ENCODE results near the gene FOXP2.

FOXP2 gene

DNA sequence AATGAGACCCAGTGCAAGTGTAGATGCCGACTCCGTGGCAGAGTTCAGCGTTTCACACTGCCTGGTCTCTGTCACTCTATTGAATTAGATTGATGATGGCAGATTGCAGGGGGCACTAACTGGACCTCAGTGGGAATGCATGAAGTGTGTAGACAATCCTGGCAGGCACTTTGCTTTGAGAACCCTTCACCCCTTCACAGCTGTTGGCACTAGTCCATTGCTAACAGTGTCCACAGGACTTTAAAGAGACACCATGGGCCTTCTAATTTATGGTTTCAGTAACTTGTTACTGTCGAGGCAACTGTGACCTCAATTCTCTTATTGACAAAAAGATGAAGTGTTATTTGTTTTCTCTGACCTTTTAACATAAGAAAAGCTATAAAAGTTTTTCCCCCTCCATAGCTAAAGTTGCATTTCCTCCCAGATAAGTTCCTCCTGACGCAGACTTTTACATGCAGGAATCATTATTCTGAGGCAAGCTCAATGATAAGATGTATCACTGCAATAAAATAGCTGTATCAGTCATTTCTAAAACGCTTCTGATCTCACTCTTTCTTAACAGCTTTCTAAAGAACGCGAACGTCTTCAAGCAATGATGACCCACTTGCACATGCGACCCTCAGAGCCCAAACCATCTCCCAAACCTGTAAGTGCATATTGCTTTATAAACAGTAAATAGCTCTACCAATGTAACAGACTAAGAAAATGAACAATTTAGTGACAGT, 238.9 kb downstream of the FOXP2 start:
- DNase-seq (ENCODE audit: low read depth, low spot score) = no peak

DNA sequence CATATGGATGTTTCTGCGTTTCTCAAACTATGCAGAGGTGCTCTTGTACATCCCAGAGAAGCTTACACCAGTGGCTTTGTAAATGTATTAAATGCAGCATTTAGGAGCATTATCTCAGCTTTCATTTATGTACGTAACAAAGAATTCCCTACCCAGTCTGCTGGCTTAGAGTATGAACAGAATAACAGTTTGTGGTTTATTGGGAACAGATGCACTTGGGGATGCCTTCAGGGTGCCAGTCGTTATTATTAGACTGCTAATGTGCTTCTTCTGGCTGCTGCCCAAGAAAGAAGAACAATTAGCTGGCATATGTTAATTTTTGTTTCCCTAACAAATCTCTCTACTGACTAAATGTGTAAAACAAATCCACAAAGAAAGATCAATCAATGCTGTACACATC, 241.9 kb downstream of the FOXP2 start:
- DNase-seq (ENCODE audit: low read depth, low spot score) = no peak

DNA sequence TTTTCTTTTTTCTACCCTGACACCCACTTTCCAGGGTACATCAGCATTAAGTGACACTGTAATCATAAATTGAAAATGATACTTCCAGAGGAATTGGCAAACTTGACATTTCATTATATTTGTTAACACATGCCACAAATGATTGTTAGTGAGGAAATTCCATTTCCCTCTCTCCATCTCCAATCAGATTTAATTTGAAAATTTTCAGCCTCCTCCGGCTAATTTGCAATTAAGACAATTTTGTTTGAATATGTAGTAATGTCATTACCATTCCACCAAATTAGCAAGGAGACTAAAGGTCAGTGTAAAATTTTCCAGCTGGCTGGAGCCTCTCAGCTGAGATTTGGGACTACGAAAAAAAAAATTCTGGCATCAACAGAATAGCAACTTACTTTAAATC, 242.7 kb downstream of the FOXP2 start:
- no peak for DNase-seq (ENCODE audit: low read depth, low spot score)

DNA sequence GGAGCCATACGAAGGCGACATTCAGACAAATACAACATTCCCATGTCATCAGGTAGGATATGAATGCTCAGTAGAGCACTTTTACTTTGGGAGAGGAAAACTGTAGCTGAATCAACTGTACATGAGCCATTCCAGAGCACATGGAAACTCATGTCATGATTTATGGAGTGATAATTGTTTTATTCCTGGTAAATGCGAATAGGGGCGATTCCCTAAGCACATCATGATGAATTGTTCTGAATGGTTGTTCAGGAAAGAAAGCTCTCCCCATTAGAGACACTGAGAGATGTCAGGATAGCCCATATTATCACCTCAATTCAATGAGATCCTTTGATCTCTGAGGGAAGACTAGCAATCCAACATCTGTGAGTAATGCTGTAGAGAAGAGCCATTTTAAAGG, 243.6 kb downstream of the FOXP2 start:
- DNase-seq (ENCODE audit: low read depth, low spot score) = no peak

- no peak for DNase-seq (ENCODE audit: low read depth, low spot score)
Measured at GRCh38 chr7:114659409-114660125, 245.0 kb downstream of the FOXP2 start.

DNA sequence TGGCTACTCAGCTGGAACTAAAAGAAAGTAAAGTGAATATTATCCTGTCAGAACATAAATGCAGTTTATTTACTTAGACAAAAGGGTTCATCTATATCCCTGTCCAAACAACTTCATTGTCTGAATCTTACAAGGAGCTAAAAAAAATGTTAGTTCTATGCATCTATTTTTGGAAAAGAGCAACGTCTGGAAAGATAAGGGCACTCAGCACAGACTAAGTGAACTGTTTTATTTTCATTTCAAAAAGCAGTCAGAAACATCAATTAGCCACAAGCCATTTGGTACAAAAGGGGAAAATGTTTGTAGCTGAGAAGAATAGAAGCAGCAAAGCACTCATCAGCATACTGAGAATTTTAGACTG, 245.5 kb downstream of the FOXP2 start:
- no peak for DNase-seq (ENCODE audit: low read depth, low spot score)

- DNase-seq (ENCODE audit: low read depth, low spot score) = no peak
Measured at GRCh38 chr7:114660753-114661152, 246.1 kb downstream of the FOXP2 start.

DNA sequence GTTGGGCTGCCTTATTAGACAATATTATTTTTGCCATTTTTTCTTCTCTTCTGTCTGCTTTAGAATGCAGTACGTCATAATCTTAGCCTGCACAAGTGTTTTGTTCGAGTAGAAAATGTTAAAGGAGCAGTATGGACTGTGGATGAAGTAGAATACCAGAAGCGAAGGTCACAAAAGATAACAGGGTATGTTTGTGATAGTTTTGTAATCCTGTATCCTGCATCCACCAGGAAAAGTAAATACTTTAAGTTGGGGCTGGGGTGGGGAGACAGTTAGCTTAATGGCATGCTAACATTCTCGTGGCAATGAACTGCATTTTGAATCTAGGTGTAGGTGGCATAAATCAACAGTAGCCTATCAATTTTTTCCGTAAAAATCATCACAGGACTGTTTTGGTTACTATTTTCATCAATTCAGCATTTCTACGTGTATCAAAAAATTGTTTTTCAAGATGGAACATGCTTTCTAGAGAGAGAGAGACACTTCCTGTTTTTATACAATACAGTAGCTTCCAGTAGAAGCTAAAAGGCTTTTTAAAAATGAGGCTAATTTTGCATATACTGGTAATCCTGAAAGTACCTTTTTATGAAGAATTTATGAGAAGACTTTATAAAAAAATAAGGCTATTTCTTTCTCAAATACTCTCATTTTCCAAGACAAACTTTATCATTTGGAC, 247.5 kb downstream of the FOXP2 start:
- DNase-seq (ENCODE audit: low read depth, low spot score) = no peak

- DNase-seq (ENCODE audit: low read depth, low spot score) = no peak
Measured at GRCh38 chr7:114663502-114663901, 248.9 kb downstream of the FOXP2 start.

DNA sequence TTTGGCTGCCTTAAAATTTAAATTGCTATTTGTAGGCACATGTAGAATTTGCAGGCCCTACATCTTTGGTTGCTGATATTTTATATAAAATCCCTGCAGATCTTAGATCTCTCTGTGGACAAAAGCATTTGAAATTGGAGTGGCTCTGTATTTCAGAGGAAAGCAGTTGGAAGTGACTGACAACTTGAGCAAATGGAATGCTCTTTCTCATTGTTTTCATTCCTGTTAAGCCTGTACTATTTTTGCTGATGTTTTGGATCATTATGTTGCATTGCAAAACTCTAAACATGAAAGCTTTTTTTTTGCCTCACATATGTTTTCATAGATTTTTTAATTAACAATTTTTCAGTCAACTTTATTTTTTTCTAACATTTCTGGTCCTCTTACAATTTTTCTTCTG, 256.1 kb downstream of the FOXP2 start:
- DNase-seq (ENCODE audit: low read depth, low spot score) = no peak

GRCh38 chr7:114671563-114672123, 257.0 kb downstream of the FOXP2 start:
- no peak for DNase-seq (ENCODE audit: low read depth, low spot score)

GRCh38 chr7:114678116-114678515, 263.5 kb downstream of the FOXP2 start:
- no peak for DNase-seq (ENCODE audit: low read depth, low spot score)

DNA sequence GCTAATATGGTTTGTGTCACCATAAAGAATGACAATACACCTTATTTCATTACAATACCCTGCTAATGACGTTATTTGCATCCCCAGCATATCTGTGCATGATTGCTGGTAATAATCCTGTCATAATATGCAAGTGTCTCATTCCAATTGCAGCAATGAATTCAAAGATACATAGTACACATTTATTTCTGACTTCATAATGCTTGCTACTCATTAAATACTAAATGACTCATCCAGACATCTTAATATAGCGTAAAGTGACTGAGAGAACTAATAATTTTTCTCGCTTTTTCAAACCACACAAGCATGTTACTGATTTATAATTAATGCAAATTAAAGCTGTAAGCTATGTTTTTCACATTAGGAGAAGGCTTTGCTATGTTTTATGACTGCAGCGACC, 272.6 kb downstream of the FOXP2 start:
- DNase-seq (ENCODE audit: low read depth, low spot score) = no peak

- no peak for DNase-seq (ENCODE audit: low read depth, low spot score)
Measured at GRCh38 chr7:114688443-114689055, 273.9 kb downstream of the FOXP2 start.

DNA sequence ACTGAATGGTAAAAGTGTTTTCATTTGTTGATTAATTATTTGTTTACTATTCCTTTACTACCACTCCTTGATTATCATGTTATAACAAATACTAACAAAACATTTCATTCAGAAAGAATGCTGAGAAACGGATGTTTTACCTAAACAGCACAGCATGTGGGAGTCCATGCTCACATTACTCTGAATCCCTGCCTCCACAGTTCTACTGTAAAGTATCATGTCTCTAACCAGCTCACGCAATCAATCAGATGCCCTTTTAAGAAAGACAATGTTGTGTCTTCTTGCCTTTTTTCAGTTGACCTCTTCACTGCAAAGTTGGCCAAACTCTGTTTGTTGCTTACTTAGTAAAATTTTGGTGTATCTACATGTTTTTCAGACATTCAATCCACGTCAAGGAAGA, 274.8 kb downstream of the FOXP2 start:
- no peak for DNase-seq (ENCODE audit: low read depth, low spot score)

- no peak for DNase-seq (ENCODE audit: low read depth, low spot score)
Measured at GRCh38 chr7:114691605-114692004, 277.0 kb downstream of the FOXP2 start.

DNA sequence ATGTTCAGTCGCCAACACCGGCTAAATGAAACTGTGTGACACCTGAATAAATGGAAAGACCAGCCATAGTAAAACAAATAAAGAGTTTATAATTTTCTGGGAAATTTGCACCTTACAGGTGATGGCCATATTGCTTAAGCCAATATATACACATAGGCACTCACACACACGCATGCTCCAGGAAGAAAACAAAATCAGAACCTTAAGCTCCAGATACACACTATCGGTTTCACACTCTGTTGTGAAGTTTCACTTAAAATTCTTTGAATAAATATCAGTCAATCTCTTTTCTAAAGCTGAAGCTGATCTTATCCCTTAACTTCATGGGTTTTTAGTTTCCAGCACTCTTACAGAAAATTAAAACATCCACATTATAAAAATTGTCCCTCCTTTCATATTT, 280.6 kb downstream of the FOXP2 start:
- no peak for DNase-seq (ENCODE audit: low read depth, low spot score)

DNA sequence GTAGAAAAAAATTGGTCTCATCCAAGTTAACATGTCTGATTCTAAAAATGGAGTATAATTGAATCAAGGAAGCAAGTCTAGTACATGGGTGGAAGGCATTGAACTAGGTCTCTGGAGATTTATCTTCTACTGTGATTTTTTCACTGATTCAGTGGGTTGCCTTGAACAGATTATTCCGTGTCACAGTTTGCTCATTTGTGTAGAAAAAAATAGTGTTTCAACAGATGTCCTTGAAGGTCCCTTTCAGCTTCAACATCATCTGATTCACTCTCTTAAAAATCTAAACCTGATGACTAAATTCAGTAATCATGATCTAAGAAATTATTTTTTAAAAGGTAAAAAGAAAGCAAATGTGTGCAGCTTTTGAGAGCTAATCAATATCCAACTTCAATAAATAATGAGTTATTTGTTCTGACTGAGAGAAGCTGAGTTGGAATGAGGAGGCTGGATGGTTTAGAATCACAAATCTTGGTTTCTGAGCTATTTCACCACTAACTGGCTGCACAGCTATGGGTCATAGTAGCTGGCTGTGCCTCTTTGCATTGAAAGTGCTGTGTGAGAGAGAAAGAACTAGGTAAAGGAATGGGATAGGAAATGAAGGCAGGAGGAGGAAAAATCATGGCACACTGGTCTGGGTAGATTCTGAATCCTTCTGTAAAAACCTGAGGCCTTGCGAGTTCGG, 285.8 kb downstream of the FOXP2 start:
- DNase-seq (ENCODE audit: low read depth, low spot score) = no peak

- DNase-seq (ENCODE audit: low read depth, low spot score) = no peak
Measured at GRCh38 chr7:114703677-114704076, 289.1 kb downstream of the FOXP2 start.

DNA sequence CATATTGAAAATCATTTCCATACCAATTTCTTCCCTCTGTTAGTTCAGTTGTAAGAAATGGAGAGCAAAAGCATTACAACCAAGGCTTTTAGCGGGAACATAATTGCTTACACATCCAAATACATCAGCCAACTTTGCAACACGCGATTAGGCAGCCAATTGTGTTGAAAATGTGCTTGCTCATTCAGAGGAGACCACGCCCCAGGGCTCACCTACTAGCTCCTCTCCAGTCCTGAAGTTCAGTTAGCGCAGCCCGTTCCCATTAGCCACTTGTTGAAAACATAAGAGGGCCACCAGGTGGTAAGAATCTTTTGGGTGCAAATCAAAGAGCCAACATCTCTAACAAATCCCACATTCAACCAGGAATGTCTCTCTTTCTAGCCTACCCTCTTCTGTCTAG, 294.0 kb downstream of the FOXP2 start:
- DNase-seq (ENCODE audit: low read depth, low spot score) = no peak

- no peak for DNase-seq (ENCODE audit: low read depth, low spot score)
Measured at GRCh38 chr7:114710499-114710898, 295.9 kb downstream of the FOXP2 start.

- no peak for DNase-seq (ENCODE audit: low read depth, low spot score)
Measured at GRCh38 chr7:114711241-114711640, 296.6 kb downstream of the FOXP2 start.

All from activated naive CD8-positive, alpha-beta T cell treated with anti-CD3 and anti-CD28 coated beads, Interleukin-2, amount 50 U/mL, for 16 hours (primary cell).